Measurements from ENCODE around the gene PLS1.

DNA sequence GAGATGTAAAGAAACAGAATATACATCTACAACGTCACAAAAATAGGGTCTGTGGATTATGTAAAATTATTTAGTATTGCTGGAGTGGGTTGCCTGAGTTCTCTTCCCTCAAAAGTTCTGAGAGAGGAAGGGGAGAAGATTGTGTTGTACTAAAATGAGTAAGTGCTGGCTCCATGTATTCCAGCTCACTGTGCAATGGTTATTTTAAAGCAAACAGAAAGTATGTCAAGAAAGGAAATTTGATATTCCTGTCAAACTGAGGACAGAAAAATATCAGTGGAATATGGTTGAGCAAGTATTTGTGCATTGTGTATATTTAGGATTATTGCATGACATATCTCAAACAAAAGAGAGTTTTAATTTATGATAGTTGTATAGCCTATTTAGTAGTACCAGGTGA is 129.8 kb downstream of the PLS1 start:
- no peak for TF ChIP-seq EZH2phosphoT487 (IDR thresholded peaks at IDR 0.05; ENCODE audit: borderline replicate concordance)
- TF ChIP-seq FOSL1 (IDR thresholded peaks at IDR 0.05; ENCODE audit: low read depth): no peak
- TF ChIP-seq, protein P1, sequence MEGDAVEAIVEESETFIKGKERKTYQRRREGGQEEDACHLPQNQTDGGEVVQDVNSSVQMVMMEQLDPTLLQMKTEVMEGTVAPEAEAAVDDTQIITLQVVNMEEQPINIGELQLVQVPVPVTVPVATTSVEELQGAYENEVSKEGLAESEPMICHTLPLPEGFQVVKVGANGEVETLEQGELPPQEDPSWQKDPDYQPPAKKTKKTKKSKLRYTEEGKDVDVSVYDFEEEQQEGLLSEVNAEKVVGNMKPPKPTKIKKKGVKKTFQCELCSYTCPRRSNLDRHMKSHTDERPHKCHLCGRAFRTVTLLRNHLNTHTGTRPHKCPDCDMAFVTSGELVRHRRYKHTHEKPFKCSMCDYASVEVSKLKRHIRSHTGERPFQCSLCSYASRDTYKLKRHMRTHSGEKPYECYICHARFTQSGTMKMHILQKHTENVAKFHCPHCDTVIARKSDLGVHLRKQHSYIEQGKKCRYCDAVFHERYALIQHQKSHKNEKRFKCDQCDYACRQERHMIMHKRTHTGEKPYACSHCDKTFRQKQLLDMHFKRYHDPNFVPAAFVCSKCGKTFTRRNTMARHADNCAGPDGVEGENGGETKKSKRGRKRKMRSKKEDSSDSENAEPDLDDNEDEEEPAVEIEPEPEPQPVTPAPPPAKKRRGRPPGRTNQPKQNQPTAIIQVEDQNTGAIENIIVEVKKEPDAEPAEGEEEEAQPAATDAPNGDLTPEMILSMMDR (IDR thresholded peaks at IDR 0.05 in 2 of 3, conservative IDR thresholded peaks at IDR 0.05 in 1 of 3; ENCODE audit: borderline replicate concordance in 1 of 3, insufficient read depth in 1 of 3, low read depth in 2 of 3, low read length in 2 of 3): no peak
- no peak for TF ChIP-seq ELF1 (IDR thresholded peaks at IDR 0.05; ENCODE audit: borderline replicate concordance, low read depth)
- no peak for TF ChIP-seq CEBPB (IDR thresholded peaks at IDR 0.05; ENCODE audit: low read depth)
- no peak for TF ChIP-seq POLR2A (IDR thresholded peaks at IDR 0.05; ENCODE audit: borderline replicate concordance, extremely low read depth, insufficient read depth, insufficient read length)
- no peak for TF ChIP-seq SRF (IDR thresholded peaks at IDR 0.05; ENCODE audit: low read depth)
- TF ChIP-seq POLR2AphosphoS5 (IDR thresholded peaks at IDR 0.05; ENCODE audit: low read depth, low read length): no peak
- TF ChIP-seq SP1 (IDR thresholded peaks at IDR 0.05; ENCODE audit: low read depth): no peak
- no peak for TF ChIP-seq EGR1 (IDR thresholded peaks at IDR 0.05; ENCODE audit: low read depth)
- TF ChIP-seq EZH2 (IDR thresholded peaks at IDR 0.05): no peak

Measured in HCT116 (cell line).